Left lung (tissue), 10 donors: Measurements from ENCODE around the gene SPSB1. TPM values are rescaled to one million over a fixed set of nuclear protein-coding genes. Genes with fewer than 3 reads are reported as not detected.

Experiments used
- ATAC-seq: fragments of 200-7000 bp; cut with Tn5 transposase; one replicate; pipeline ENCODE4 v1.9.1; 2020; ENCODE audit warnings: moderate library complexity
- DNase-seq, 4 donors: peaks; one replicate each; pipeline ENCODE4 v3.0.0-alpha.2; 2013 to 2020
- H3K27ac ChIP-seq, 2 donors: fragments of 200-600 bp; sonication (generic) in 1 of 2; one replicate each; pipeline versions ENCODE4 v1.5.0 to v1.8.0; 2020 to 2021
- H3K27me3 ChIP-seq, 2 donors: fragments of 200-600 bp; sonication (generic) in 1 of 2; one replicate each; pipeline versions ENCODE4 v1.5.0 to v1.8.0; 2020 to 2021
- H3K36me3 ChIP-seq, 2 donors: fragments of 200-600 bp; sonication (generic) in 1 of 2; one replicate each; pipeline versions ENCODE4 v1.5.0 to v1.8.0; 2020 to 2021
- H3K4me1 ChIP-seq, 2 donors: fragments of 200-600 bp; one replicate each; pipeline ENCODE4 v1.8.0; 2021
- H3K4me3 ChIP-seq, 2 donors: fragments of 200-600 bp; sonication (generic) in 1 of 2; one replicate each; pipeline versions ENCODE4 v1.5.0 to v1.8.0; 2020 to 2021; ENCODE audit warnings: mild to moderate bottlenecking in 1 of 2
- H3K9me3 ChIP-seq, 2 donors: fragments of 200-600 bp; sonication (generic) in 1 of 2; one replicate each; pipeline versions ENCODE4 v1.5.0 to v1.8.0; 2020 to 2021
- intact Hi-C, 2 donors: fragments of 100-400 bp; cut with DNase I; formaldehyde crosslinking; loops; one replicate each; pipeline versions ENCODE4 v1.11.2 to v1.14.2; 2022
- polyA plus RNA-seq, 6 donors: library from polyadenylated mRNA; unstranded; fragments of 120-200 nt; gene quantifications; one replicate each; pipeline ENCODE4 v1.2.1, GENCODE V29; 2013; ENCODE audit not compliant: insufficient read length in 6 of 6
- total RNA-seq, 2 donors: library from RNA; stranded (reverse); fragmentation: NEBNext Ultra II Directional; extraction: Animal tissue kit (Norgen Biotek cat#: 25700); gene quantifications; one replicate each; pipeline ENCODE4 v1.2.1, GENCODE V29; 2021
- TF ChIP-seq, protein P1 (sequence below), 2 donors: fragments of 200-600 bp; sonication (generic) in 1 of 2; IDR thresholded peaks; one replicate each; pipeline versions ENCODE4 v1.5.0 to v1.8.0; 2021; ENCODE audit warnings: antibody characterized with exemption in 2 of 2
- donor health status: DM: no; HTN: yes; CAD: no.
- donor health status: DM: no; HTN: no; CAD: no.

Gene SPSB1
- total and polyA plus RNA-seq, 8 donors = 6.1 to 39.4 (median 7.9) TPM

DNA sequence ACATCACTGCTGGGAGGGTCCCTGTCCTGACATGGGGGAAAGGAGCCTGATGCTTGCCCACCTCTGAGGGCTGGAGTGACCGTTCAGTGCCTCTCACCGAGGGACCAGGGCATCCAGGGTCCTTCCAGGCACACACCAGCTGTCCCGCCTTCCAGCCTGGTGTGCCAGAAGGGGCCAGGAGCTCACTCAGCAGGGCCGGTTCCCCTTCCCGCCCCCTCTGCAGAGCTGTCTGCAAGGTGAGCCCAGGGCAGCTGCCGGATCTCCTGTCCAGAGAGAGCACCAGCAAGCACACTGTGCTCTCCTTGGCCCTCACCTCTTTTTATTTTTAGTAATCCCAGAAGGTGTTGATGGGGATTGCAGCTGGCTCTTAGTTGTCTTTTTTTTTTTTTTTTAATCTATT lies 41.2 kb upstream of the SPSB1 start:
- H3K27ac ChIP-seq = no peak overlapping the region
- TF ChIP-seq, protein P1, sequence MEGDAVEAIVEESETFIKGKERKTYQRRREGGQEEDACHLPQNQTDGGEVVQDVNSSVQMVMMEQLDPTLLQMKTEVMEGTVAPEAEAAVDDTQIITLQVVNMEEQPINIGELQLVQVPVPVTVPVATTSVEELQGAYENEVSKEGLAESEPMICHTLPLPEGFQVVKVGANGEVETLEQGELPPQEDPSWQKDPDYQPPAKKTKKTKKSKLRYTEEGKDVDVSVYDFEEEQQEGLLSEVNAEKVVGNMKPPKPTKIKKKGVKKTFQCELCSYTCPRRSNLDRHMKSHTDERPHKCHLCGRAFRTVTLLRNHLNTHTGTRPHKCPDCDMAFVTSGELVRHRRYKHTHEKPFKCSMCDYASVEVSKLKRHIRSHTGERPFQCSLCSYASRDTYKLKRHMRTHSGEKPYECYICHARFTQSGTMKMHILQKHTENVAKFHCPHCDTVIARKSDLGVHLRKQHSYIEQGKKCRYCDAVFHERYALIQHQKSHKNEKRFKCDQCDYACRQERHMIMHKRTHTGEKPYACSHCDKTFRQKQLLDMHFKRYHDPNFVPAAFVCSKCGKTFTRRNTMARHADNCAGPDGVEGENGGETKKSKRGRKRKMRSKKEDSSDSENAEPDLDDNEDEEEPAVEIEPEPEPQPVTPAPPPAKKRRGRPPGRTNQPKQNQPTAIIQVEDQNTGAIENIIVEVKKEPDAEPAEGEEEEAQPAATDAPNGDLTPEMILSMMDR (IDR thresholded peaks at IDR 0.05) = no peak
- intact Hi-C loops = no loop called here
- H3K27me3 ChIP-seq = no peaks in the 10 kb centered on the region
- H3K4me1 ChIP-seq = peaks cover 16 to 35% of the 10 kb centered on the region in 2 donors
- H3K9me3 ChIP-seq = no peaks in the 10 kb centered on the region
- H3K36me3 ChIP-seq = peaks cover 0 to 34% of the 10 kb centered on the region in 2 donors
- H3K4me3 ChIP-seq = no peak overlapping the region
- no peak for DNase-seq
- ATAC-seq = no peak

DNA sequence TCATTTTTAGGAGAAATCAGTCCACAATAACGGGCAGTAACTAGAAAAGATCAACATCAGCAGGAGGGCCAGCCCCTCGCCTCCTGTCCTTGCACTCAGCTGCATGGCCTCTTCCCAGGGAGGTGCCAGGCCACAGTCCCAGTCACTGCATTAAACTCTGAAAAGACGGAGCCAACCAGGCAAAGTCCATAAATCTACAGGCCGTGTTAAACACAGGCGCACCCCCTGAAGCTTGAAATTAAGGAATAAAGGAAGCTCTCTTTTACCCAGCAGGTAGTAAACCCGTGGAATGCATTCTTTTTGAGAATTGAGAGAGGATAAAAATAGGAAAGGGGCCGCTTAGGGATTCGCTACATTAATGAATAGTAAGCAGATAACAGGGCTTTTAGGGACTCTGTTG lies 39.7 kb upstream of the SPSB1 start:
- TF ChIP-seq, protein P1 (IDR thresholded peaks at IDR 0.05) = no peak
- intact Hi-C loops = no loop called here
- no peak for ATAC-seq
- peaks cover 0 to 21% of the 10 kb centered on the region in 2 donors for H3K36me3 ChIP-seq
- H3K4me3 ChIP-seq = no peak overlapping the region
- no peak for DNase-seq
- peaks cover 16 to 35% of the 10 kb centered on the region in 2 donors for H3K4me1 ChIP-seq
- H3K27ac ChIP-seq = no peak overlapping the region
- H3K9me3 ChIP-seq = no peaks in the 10 kb centered on the region
- no peaks in the 10 kb centered on the region for H3K27me3 ChIP-seq

DNA sequence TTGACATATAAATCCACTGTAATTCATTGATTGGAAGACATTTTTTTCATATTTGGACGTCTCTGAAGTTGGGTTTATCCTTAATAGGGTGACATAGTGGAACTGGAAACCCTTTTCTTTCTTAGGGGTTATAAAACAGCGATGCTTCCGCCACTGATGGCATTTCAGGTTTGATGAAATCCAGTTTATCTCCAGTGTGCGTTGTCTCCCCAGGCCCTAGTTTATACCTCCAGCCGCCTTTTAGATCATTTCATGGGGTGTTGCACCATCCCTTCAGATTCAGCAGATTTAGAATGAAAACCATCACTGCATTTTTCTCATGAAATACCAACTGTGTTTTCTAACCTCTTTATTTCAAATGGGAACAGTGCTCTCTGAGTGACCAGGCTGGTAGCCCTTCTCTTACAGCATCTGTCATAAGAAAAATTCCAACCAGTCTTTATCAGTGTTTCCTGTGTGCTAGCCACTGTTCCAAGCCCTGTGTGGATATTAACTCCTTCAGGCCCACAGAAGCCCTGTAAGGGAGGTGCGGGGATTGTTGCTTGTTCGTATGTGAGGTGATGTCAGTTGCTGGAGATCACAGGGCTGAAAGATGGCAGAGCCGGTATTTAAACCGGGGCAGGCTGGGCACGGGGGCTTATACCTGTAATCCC lies 39.1 kb upstream of the SPSB1 start:
- Histone ChIP-seq H3K4me3 (no peak overlapping the region), H3K27me3 (no peaks in the 10 kb centered on the region), H3K4me1 (peaks cover 16 to 35% of the 10 kb centered on the region in 2 donors), H3K27ac (no peak overlapping the region), H3K36me3 (peaks cover 0 to 16% of the 10 kb centered on the region in 2 donors), H3K9me3 (no peaks in the 10 kb centered on the region)
- no peak for DNase-seq
- no peak for ATAC-seq
- TF ChIP-seq, protein P1 (IDR thresholded peaks at IDR 0.05) = no peak
- intact Hi-C loops = no loop called here

DNA sequence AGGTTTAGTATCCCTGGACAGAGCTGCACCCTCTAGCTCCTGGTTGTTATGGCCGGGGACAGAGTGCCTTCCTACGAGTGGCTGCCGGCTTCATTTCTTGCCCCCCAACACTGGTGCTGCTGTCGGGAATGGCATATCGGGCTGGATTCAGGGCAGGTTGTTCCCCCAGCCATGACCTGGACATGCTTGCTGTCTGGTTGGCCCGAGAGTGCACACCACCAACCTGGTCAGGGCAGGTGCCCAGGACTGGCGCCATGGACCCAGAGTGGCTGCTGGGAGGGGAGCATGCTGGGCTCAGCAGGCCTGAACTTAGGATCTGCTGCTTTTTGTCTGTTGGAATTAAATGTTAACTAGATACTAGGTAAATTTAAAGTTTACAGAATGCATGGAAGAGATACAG lies 36.4 kb upstream of the SPSB1 start:
- no peak for DNase-seq
- H3K4me3 ChIP-seq = no peak overlapping the region
- intact Hi-C loops = no loop called here
- peaks cover 0 to 9% of the 10 kb centered on the region in 2 donors for H3K36me3 ChIP-seq
- H3K27ac ChIP-seq = no peak overlapping the region
- TF ChIP-seq, protein P1 (IDR thresholded peaks at IDR 0.05) = no peak
- no peaks in the 10 kb centered on the region for H3K27me3 ChIP-seq
- peaks cover 0 to 14% of the 10 kb centered on the region in 2 donors for H3K4me1 ChIP-seq
- ATAC-seq = no peak
- H3K9me3 ChIP-seq = no peaks in the 10 kb centered on the region

DNA sequence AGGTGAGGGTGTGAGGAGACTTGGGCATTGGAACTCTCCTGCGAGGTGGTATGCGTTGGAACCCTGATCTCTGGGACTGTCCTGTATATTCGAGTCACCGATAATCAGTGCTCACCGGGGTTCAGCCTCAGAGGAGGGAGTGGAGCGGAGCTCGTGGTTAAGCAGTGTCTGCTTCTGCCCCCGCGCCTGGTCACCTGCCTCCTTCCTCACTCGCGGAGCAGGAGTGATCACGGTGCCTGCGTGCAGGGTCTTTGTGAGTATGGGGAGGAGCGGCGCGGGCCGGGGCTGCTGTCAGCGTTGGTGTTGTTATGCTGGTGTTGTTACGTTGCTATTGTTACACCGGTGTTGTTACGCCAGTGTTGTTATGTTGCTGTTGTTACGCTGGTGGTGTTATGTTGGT lies 34.8 kb upstream of the SPSB1 start:
- Histone ChIP-seq H3K4me1 (peaks cover 0 to 10% of the 10 kb centered on the region in 2 donors), H3K4me3 (no peak overlapping the region), H3K27me3 (no peaks in the 10 kb centered on the region), H3K9me3 (no peaks in the 10 kb centered on the region), H3K27ac (no peak overlapping the region), H3K36me3 (peaks cover 0 to 20% of the 10 kb centered on the region in 2 donors)
- intact Hi-C loops = no loop called here
- TF ChIP-seq, protein P1 (IDR thresholded peaks at IDR 0.05) = no peak
- DNase-seq (peak in 1 of 4 donors; percentile 77), ATAC-seq (no peak)
